NCI-H187 (cell line): ENCODE results near the gene PRKN.

ENCODE experiments used
- DNase-seq, 2 experiments: peaks; one replicate each; lab custom pipeline; 2025; lab: John Stamatoyannopoulos, UW

PRKN gene

DNA sequence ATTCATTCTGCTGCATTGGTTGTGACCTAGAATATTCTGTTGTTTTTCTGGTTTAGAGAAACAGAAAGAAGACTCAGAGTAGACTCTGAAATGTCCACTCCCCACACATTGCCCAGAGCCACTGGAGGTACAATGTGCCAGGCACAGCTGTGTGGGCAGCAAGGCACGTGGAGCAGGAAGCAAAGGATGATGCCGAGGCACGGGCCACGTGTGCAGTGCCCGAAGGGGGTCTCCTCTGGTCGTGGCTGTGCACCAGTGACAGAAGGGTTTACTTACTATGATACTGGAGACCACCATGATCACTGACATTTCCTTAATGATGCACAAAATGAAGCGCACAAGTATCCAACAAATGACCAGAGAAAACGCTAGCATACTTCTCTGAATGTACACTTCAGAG is 488.9 kb downstream of the PRKN start:
- no peak for DNase-seq

GRCh38 chr6:162237331-162237730 is 490.2 kb downstream of the PRKN start:
- DNase-seq: no peak

GRCh38 chr6:162234631-162235030 is 492.9 kb downstream of the PRKN start:
- no peak for DNase-seq

GRCh38 chr6:162230147-162230752 is 497.3 kb downstream of the PRKN start:
- DNase-seq: no peak

DNA sequence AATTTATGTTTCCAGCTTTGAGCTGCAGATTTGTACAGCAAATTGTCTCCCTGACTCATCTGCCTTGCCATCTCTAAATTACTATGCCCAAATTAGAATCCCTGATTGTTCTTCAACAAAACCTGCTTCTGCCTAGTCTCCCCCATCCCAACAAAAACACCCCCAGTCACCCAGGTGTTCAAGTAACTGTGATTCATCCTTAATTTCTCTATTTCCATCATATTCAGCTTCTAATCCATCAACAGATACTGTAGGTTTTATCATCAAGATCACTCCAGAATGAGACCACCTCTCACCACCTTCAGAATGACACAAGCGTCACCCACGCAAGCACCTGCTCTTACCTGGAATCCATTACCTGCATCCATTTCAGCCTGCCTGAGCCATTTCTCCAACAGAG is 498.5 kb downstream of the PRKN start:
- DNase-seq: no peak

DNA sequence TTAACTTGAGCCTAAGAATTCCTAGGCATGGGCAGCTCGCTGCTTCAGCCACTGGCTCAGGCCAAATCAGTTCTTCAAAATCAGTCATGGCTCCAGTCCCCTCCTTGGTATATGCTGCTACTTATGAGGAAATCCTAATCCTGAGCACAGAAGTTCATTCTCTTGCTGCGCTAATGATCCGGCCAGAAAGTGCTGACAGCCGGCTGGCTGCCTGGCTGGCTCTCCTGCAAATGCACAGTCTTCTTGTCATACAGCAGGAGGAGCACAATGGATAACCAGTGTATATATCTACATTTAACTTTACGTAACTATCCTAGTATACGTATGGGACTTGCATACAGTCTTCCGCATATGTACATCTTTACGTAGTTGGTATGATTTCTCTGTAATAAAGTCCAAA is 500.8 kb downstream of the PRKN start:
- DNase-seq: no peak

DNA sequence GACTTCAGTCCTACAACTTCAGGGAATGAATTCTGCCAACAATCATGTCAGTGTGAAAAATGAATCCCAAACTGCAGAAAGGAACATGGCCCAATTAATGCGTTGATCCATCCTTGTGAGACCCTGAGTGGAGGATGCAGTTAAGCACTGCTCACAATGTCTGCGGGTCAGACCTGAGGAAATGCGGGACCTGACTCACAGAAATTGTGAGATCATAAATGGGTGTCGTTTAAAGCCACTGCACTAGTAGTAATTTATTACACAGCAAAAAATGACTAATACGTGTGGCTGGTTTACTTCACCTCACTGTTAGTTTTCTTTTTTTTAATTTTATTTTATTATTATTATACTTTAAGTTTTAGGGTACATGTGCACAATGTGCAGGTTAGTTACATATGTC is 505.0 kb downstream of the PRKN start:
- DNase-seq: no peak

DNA sequence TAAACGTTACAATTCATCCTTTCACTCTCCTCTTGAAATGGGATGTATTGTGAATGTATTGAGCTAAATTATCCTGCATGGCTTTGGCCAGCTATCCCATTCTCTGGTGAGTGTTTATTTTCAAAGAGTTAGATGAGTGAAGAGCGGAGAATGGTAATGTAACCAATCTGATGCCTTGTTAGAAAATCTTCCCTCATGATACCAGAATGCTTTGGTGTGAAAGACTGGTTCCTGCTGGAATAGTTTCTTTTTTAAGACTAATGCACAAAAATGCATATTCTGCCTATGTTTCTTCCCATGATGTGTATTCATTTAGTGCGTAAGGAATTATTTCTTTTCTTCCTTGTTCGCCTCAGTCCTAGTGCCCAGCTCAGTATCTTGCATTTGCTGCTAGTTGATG is 506.7 kb downstream of the PRKN start:
- DNase-seq: no peak

DNA sequence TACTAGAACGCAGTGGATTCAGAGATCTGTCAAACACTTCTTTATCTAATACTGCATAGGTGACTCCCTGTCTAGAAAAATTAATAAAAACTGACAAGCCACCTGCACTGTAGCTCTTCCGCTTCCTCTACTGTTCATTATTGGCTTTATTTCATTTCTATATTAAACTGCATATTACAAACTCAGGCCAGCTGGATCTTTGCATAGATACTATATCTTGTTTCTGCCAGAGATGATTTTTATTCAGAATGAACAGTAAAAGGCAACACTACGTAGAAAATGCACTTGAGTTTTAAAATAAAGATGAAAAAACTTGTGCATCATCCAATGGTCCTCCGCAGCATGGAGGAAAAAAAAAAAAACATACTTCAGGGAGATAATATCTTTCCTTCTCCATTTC is 508.3 kb downstream of the PRKN start:
- no peak for DNase-seq

DNA sequence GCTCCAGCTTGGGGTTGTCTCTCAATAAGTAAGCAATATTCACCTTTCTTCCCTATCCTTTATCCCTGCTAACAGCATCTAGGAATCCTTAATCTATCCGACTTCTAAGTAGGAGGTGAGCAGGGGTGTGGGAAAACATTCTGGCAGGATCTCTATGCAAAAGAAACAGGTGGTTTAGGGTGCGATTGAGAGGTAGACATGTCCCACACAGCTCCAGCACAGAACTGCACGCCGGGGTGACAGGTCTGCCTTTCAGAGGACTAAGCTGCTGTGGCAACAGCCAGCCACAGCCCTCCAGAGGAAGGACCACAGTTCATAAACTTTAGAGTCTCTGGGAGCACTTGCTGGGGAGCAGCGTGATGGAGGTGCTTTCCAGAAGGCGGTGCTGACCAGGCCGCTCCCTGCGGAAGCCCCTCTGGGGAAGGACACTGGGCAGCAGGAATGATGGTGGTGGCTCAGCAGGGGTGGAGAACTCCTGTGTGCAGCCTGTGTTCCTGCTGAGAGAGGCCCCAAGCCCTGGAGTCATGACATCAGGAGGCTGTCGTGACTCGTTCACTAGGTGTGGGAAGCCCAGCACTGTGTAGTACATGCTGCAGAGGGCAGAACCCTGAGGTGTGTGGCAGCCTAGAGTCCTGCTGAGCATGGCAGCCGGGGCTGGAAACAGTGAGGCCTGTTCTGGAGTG is 509.6 kb downstream of the PRKN start:
- no peak for DNase-seq

GRCh38 chr6:162217058-162217457 is 510.5 kb downstream of the PRKN start:
- DNase-seq: no peak

DNA sequence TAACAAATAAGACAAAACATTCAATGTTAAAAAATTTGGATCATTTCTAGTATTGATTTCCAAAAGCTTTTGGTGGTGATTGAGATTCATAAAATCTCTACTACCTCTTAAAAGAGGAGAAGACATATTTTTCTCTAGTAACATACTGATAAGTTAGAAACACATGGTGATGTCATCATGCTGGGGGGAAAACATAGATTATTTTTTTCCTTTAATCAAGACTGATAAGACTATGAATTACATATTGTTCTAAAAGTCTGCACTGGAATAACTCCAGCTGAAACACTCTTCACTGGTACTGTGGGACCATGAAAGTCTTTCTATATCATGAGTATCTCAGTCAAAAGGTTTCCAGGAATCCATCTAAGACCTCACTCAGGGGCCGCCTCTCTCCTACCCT is 515.8 kb downstream of the PRKN start:
- no peak for DNase-seq

DNA sequence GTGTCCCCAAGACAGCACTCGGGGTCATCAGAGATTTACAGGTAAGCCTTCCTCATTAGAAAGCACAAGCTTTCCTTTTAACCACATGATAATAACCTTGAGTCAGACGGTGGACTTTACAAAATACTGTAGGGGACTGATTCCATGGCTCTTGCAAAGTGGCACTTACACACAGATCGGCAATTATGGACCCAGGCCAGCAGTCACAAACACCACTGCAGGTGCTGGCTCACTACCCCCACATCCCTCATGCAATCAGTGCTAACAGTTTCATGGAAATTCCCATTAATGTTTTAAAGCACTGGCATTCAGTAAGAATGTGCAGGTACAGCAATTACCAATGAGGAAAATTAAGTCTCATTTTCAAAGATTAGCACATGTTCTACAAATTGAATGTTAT is 516.5 kb downstream of the PRKN start:
- DNase-seq: no peak

DNA sequence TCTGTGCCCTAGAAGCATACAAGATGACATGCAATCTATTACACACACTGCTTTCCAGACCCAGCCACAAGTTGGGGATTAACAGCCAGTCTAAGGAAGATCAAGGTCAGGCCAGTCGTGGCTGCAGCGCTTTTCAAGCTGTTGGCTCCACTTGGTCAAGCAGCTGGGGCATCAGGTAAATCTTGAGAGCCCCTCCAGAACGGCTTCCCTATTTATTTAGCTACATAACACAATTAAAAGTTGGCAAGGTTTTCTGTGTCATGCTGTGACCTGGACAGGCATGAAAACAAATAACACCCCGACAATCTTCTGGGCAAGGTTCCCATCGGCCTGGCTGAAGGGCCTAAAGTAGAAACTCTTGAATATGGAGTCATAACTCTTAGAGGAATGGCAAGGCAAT is 524.3 kb downstream of the PRKN start:
- no peak for DNase-seq

DNA sequence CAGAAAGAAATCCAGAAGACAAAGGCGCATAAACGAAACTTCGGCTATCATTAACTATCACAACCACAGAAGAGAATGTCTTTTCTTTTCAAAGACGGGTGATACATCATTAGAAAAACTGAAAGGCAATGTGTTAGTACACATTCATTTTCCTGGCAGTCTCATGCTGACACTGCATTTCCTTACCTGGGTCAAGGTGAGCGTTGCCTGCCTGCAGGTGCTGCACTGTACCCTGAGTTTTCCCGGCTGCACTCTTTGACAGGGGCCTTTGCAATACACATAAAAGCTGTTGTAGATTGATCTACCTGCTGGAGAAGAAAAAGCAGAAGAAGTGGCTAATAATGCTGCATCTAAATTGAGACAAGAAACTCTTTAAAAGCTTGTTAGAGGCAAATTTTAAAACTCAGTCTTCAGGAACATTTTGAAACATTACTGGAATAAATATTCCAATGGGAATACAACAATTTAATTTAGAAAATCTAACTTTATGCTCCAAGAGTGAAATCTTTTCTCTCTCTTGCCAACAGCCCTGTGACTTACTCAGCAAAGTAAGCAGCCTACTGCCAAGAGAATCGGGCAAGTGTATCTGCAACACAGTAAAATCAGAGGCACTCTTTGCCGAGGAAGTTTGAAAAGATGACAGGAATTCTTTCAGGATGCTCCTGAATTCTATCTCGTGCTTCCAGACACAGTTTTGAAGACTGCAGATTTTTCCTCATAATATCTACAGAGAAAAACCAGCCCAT is 526.4 kb downstream of the PRKN start:
- DNase-seq: no peak

- no peak for DNase-seq
These were observed 527.5 kb downstream of the PRKN start for GRCh38 chr6:162200041-162200440.

GRCh38 chr6:162198925-162199324 is 528.6 kb downstream of the PRKN start:
- no peak for DNase-seq

DNA sequence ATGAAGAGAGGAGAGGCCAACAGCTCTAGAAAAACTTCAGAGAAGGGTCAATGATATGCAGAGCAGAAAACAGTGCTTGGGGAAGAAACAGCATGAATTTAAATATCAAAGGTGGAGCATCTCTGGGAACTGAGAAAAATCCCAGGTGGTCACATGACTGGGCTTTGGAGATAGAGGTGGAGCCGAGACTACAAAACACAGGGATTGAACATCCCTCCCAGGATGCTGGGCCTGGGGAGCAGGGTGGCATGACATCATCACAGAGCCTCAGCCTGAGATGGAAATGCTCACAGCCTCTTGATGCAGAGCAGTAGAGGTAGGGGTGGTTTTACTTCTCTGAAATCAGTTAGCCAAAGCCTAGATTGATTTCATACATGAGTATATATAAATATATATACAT is 529.5 kb downstream of the PRKN start:
- DNase-seq: no peak

DNA sequence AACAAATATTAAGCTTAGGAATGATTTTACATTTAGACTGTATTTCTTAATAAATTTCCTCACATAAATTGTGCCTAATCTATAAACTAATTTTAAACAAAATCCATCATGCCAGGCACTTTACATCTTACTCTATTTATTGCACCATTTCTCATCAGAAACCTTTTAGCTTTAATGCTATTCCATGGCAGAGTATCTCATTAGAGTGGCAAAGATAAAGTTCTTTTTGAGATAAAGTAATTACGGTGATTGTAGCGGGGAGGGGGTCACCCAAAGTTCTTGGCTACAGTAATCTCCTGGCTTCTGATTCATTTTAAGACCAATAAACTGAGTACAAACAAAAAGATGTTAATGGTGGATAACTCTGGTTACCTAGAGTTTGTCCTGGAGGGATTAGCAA is 532.1 kb downstream of the PRKN start:
- DNase-seq: no peak

- no peak for DNase-seq
These were observed 536.6 kb downstream of the PRKN start for GRCh38 chr6:162190981-162191380.

- DNase-seq: no peak
These were observed 540.2 kb downstream of the PRKN start for GRCh38 chr6:162187168-162187935.

DNA sequence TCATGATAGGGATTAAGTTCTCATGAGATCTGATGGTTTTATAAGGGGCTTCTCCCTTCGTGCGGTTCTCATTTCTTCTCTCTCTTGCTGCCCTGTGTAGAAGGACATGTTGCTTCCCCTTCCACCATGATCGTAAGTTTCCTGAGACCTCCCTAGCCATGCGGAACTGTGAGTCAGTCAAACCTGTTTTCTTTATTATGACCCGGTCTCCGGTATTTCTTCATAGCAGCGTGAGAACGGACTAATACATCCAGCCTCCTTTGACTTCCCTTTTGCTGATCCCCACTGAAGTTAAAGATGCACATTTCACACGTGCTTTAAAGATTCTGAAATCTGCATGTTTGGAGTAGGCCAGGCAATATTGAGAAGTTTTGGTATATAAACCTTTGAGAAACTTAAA is 543.1 kb downstream of the PRKN start:
- no peak for DNase-seq
